GM10248 (cell line): Measurements from ENCODE around the gene LRCH1.
A peak's percentile ranks its signal among the peaks of the same experiment; 100 is the strongest.

ENCODE experiments used
- CTCF ChIA-PET: fragments of 300-600 bp; sonication (Branson Sonifier 250); formaldehyde crosslinking; extraction: SDS; loops from one replicate; lab custom pipeline; 2021; ENCODE audit warnings: antibody characterized with exemption; lab: Yijun Ruan, JAX
- POLR2A ChIA-PET: fragments of 350-650 bp; sonication (Branson Sonifier 250); formaldehyde crosslinking; extraction: SDS; loops from one replicate; lab custom pipeline; 2020; ENCODE audit warnings: antibody characterized with exemption; lab: Yijun Ruan, JAX
- DNase-seq: peaks from one replicate; pipeline ENCODE4 v3.0.0; 2012; ENCODE audit errors: extremely low spot score
- TF ChIP-seq, protein P1 (sequence below): IDR thresholded peaks from 2 replicates; pipeline ENCODE4 v1.5.1; 2012; ENCODE audit warnings: mild to moderate bottlenecking, low read depth; ENCODE audit errors: extremely low read depth, missing control alignments, control extremely low read depth

Gene LRCH1

GRCh38 chr13:46721054-46721453, 168.1 kb downstream of the LRCH1 start:
- ChIA-PET CTCF (interaction anchor here (0.7 to 4.8 kb wide), 16 partner anchors 10 to 230 kb away, joined by 3 to 24 read pairs (median 6); no protein-coding TSS in a partner anchor), POLR2A (no interaction called here)
- TF ChIP-seq, protein P1, sequence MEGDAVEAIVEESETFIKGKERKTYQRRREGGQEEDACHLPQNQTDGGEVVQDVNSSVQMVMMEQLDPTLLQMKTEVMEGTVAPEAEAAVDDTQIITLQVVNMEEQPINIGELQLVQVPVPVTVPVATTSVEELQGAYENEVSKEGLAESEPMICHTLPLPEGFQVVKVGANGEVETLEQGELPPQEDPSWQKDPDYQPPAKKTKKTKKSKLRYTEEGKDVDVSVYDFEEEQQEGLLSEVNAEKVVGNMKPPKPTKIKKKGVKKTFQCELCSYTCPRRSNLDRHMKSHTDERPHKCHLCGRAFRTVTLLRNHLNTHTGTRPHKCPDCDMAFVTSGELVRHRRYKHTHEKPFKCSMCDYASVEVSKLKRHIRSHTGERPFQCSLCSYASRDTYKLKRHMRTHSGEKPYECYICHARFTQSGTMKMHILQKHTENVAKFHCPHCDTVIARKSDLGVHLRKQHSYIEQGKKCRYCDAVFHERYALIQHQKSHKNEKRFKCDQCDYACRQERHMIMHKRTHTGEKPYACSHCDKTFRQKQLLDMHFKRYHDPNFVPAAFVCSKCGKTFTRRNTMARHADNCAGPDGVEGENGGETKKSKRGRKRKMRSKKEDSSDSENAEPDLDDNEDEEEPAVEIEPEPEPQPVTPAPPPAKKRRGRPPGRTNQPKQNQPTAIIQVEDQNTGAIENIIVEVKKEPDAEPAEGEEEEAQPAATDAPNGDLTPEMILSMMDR = peak; percentile 52
- DNase-seq = peak; percentile 21

- TF ChIP-seq, protein P1 = no peak
- POLR2A ChIA-PET = no interaction called here
- CTCF ChIA-PET = interaction anchor here (1.2 to 1.7 kb wide), 3 partner anchors 12 to 51 kb away, joined by 3 to 4 read pairs (median 3); no protein-coding TSS in a partner anchor
- no peak for DNase-seq
Observed at GRCh38 chr13:46726347-46726746, 173.4 kb downstream of the LRCH1 start.

- TF ChIP-seq, protein P1 = no peak
- POLR2A ChIA-PET = no interaction called here
- peak; percentile 24 for DNase-seq
- CTCF ChIA-PET = interaction anchor here (1.0 to 1.6 kb wide), 3 partner anchors 10 to 23 kb away, joined by 3 to 6 read pairs (median 4); no protein-coding TSS in a partner anchor
Observed at GRCh38 chr13:46728777-46729176, 175.8 kb downstream of the LRCH1 start.

- TF ChIP-seq, protein P1 = no peak
- ChIA-PET CTCF (interaction anchor here (1.2 to 4.2 kb wide), 2 partner anchors 11 to 19 kb away, joined by 3 to 21 read pairs; no protein-coding TSS in a partner anchor), POLR2A (no interaction called here)
- DNase-seq = no peak
Observed at GRCh38 chr13:46731535-46731934, 178.6 kb downstream of the LRCH1 start.

- ChIA-PET POLR2A (interaction anchor here (0.7 kb wide), 1 partner anchor 193 kb away, joined by 3 read pairs; no protein-coding TSS in a partner anchor), CTCF (interaction anchor here (1.1 to 1.8 kb wide), 2 partner anchors 13 to 15 kb away, joined by 3 to 6 read pairs; no protein-coding TSS in a partner anchor)
- DNase-seq = no peak
- TF ChIP-seq, protein P1 = no peak
Observed at GRCh38 chr13:46735425-46735824, 182.5 kb downstream of the LRCH1 start.

DNA sequence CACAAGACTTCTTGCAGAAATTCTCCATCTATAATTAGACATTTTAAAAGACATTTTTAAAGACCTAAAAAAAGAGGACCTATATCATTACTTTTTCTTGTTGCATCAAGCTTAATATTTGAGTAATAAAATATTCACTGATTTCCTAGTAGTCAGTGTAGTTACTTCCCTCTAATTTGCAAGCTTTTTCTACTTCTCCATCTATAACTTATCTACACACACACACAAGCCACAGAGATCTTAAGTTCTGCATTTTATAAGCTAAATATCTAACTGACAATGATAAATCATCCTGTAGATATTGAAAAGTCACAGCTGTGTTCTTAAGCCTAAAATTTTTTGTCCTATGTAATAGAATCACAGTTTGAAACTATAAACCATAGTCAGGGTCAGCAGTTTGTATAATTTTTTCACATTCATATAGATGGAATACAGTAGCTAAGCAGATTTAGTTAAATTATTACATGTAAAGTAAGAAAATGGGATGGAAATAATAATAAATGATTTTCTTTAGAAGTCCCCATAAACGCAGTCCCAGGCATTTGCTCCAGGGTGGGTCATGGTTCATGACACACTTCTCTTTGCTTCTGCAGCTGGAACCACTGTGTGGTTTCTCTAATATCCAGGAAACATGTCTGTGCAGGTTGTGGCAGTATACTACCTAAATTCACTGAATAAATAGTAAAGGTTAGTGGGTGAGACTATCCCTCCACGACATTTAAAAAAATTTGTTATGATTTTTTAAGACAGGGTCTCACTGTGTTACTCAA, 183.8 kb downstream of the LRCH1 start:
- no peak for DNase-seq
- ChIA-PET CTCF (interaction anchor here (2.4 to 2.8 kb wide), 2 partner anchors 16 to 27 kb away, joined by 5 to 8 read pairs; no protein-coding TSS in a partner anchor), POLR2A (no interaction called here)
- TF ChIP-seq, protein P1 = no peak
